ENCODE data around the gene APBB3. TPM values are rescaled to one million over a fixed set of nuclear protein-coding genes. Genes with fewer than 3 reads are reported as not detected.
A peak's percentile ranks its signal among the peaks of the same experiment; 100 is the strongest.

APBB3 gene
- total RNA-seq, 2 donors from 2014 or later = 33.8 to 38.2 TPM

- H3K27ac Mint-ChIP-seq = peak within 1 kb of the TSS; percentile 96
- H3K27me3 Mint-ChIP-seq (ENCODE audit: low read depth) = no peaks in the 10 kb centered on the region
- ATAC-seq (replicated peaks in 1 of 2) (peak; percentile 96), DNase-seq (peak; percentile 88 to 89)
- H3K36me3 Mint-ChIP-seq (ENCODE audit: insufficient read depth in 2 of 2) = peaks cover 10 to 23% of the 10 kb centered on the region in 2 donors
- H3K9me3 Mint-ChIP-seq = no peaks in the 10 kb centered on the region
- peaks cover 55% of the 10 kb centered on the region for H3K4me1 Mint-ChIP-seq (ENCODE audit: low read depth)
- H3K4me3 Mint-ChIP-seq = peak within 1 kb of the TSS; percentile 88 to 94
Observed at GRCh38 chr5:140547508-140548299, 16.7 kb downstream of the APBB3 start, which contains the start of gene EIF4EBP3. EIF4EBP3 (plus strand) TSS chr5:140547662; CDS start chr5:140547738, 76 bp downstream.

GRCh38 chr5:140546851-140547507 lies 17.4 kb downstream of the APBB3 start:
- H3K36me3 Mint-ChIP-seq (ENCODE audit: insufficient read depth in 2 of 2) = peaks cover 10 to 25% of the 10 kb centered on the region in 2 donors
- peak overlapping the region; percentile 39 for H3K27ac Mint-ChIP-seq
- peak in 1 of 2 donors; percentile 5 for ATAC-seq (replicated peaks in 1 of 2)
- H3K4me3 Mint-ChIP-seq = peak overlapping the region; percentile 88 to 94
- H3K27me3 Mint-ChIP-seq (ENCODE audit: low read depth) = no peaks in the 10 kb centered on the region
- DNase-seq = no peak
- peaks cover 49% of the 10 kb centered on the region for H3K4me1 Mint-ChIP-seq (ENCODE audit: low read depth)
- H3K9me3 Mint-ChIP-seq = no peaks in the 10 kb centered on the region

DNA sequence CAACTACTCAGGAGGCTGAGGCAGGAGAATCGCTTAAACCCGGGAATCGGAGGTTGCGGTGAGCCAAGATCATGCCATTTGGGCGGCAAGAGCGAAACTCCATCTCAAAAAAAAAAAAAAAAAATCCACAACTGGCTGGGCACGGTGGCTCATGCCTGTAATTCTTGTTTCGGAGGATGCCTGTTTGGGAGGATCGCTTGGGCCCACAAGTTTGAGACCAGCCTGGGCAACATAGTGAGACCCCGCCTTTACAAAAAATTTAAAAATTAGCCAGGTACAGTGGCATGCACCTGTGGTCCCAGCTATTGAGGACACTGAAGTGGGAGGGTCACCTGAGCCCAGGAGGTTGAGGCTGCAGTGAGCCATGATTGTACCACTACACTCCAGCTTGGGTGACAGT lies 18.8 kb downstream of the APBB3 start:
- DNase-seq (no peak), ATAC-seq (replicated peaks in 1 of 2) (no peak)
- Mint-ChIP-seq H3K4me1 (ENCODE audit: low read depth) (peaks cover 35% of the 10 kb centered on the region), H3K36me3 (ENCODE audit: insufficient read depth in 2 of 2) (peaks cover 8 to 23% of the 10 kb centered on the region in 2 donors), H3K9me3 (no peaks in the 10 kb centered on the region), H3K27me3 (ENCODE audit: low read depth) (no peaks in the 10 kb centered on the region), H3K4me3 (no peak overlapping the region), H3K27ac (no peak overlapping the region)

DNA sequence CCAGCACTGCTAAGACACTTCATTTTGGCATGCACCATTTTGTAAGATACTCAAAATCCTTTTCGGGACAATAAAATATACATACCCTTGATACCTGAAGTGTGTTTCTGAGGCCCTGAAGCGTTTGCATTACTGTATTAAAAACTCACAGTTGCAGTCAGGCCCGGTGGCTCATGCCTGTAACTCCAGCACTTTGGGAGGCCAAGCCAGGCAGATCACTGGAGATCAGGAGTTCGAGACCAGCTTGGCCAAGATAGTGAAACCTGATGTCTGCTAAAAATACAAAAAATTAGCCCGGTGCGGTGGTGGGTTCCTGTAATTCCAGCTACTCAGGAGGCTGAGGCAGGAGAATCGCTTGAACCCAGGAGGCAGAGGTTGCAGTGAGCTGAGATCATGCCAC lies 19.4 kb downstream of the APBB3 start:
- no peak overlapping the region for H3K27ac Mint-ChIP-seq
- peaks cover 8 to 18% of the 10 kb centered on the region in 2 donors for H3K36me3 Mint-ChIP-seq (ENCODE audit: insufficient read depth in 2 of 2)
- H3K9me3 Mint-ChIP-seq = no peaks in the 10 kb centered on the region

GRCh38 chr5:140542972-140543371 lies 21.4 kb downstream of the APBB3 start:
- no peaks in the 10 kb centered on the region for H3K9me3 Mint-ChIP-seq
- DNase-seq (no peak), ATAC-seq (replicated peaks in 1 of 2) (no peak)
- H3K4me1 Mint-ChIP-seq (ENCODE audit: low read depth) = peaks cover 11% of the 10 kb centered on the region
- peaks cover 8 to 17% of the 10 kb centered on the region in 2 donors for H3K36me3 Mint-ChIP-seq (ENCODE audit: insufficient read depth in 2 of 2)
- no peak overlapping the region for H3K4me3 Mint-ChIP-seq
- no peak overlapping the region for H3K27ac Mint-ChIP-seq
- H3K27me3 Mint-ChIP-seq (ENCODE audit: low read depth) = no peaks in the 10 kb centered on the region

More for the DNA sequence above, 19.4 kb downstream of the APBB3 start:
- DNase-seq = no peak
- no peak overlapping the region for H3K4me3 Mint-ChIP-seq
- no peak for ATAC-seq (replicated peaks in 1 of 2)
- peaks cover 30% of the 10 kb centered on the region for H3K4me1 Mint-ChIP-seq (ENCODE audit: low read depth)
- no peaks in the 10 kb centered on the region for H3K27me3 Mint-ChIP-seq (ENCODE audit: low read depth)

DNA sequence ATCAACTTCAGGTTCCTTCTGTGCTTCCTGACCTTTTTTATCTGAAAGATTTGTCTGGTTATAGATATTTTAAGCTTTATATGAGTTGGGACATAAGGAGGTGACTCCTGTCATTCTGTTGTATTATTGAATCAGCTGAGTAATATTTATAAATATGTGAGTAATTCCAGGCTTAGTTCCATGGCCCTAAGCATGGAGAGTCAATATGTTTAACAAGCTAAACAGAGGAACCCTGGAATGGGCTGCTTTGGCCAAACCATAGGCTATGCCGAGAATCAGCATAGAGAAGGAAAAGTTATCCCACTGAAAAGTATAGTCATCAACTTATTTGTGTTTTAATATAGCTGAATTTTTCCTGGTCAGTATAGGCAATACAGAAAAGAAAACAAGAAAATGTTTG lies 24.2 kb downstream of the APBB3 start:
- no peaks in the 10 kb centered on the region for H3K27me3 Mint-ChIP-seq (ENCODE audit: low read depth)
- H3K4me3 Mint-ChIP-seq = no peak overlapping the region
- peaks cover 9 to 23% of the 10 kb centered on the region in 2 donors for H3K36me3 Mint-ChIP-seq (ENCODE audit: insufficient read depth in 2 of 2)
- no peak for ATAC-seq (replicated peaks in 1 of 2)
- H3K4me1 Mint-ChIP-seq (ENCODE audit: low read depth) = peaks cover 2% of the 10 kb centered on the region
- peak overlapping the region; percentile 49 for H3K27ac Mint-ChIP-seq
- H3K9me3 Mint-ChIP-seq = no peaks in the 10 kb centered on the region
- no peak for DNase-seq

- ATAC-seq (replicated peaks in 1 of 2) (no peak), DNase-seq (no peak)
- Mint-ChIP-seq H3K27ac (peak overlapping the region; percentile 90), H3K9me3 (no peaks in the 10 kb centered on the region), H3K4me3 (no peak overlapping the region), H3K4me1 (ENCODE audit: low read depth) (no peaks in the 10 kb centered on the region), H3K36me3 (ENCODE audit: insufficient read depth in 2 of 2) (peaks cover 2 to 20% of the 10 kb centered on the region in 2 donors), H3K27me3 (ENCODE audit: low read depth) (no peaks in the 10 kb centered on the region)
Observed at GRCh38 chr5:140524003-140524402, 40.4 kb downstream of the APBB3 start.

GRCh38 chr5:140513124-140513523 lies 51.3 kb downstream of the APBB3 start:
- Mint-ChIP-seq H3K27ac (no peak overlapping the region), H3K36me3 (ENCODE audit: insufficient read depth in 2 of 2) (peaks cover 6 to 33% of the 10 kb centered on the region in 2 donors), H3K9me3 (no peaks in the 10 kb centered on the region), H3K27me3 (ENCODE audit: low read depth) (no peaks in the 10 kb centered on the region), H3K4me1 (ENCODE audit: low read depth) (no peaks in the 10 kb centered on the region), H3K4me3 (no peak overlapping the region)
- ATAC-seq (replicated peaks in 1 of 2) (no peak), DNase-seq (no peak)

DNA sequence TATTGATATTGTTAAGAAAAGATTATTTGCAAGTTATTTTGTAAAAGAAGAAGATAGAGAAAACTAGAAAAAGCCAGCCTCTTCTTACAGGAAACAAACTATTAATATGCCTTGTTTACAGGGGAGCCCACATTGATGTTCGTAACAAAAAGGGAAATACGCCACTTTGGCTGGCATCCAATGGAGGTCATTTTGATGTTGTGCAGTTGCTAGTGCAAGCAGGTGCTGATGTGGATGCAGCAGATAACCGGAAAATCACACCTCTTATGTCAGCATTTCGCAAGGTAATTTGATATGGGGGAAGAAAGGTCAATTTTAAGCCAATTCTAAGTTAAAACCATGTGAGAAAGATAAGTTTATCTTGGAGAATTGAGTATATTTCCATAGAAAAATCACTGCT lies 54.5 kb downstream of the APBB3 start:
- H3K4me1 Mint-ChIP-seq (ENCODE audit: low read depth) = no peaks in the 10 kb centered on the region
- H3K27ac Mint-ChIP-seq = no peak overlapping the region
- H3K9me3 Mint-ChIP-seq = no peaks in the 10 kb centered on the region
- DNase-seq = no peak
- peaks cover 5 to 30% of the 10 kb centered on the region in 2 donors for H3K36me3 Mint-ChIP-seq (ENCODE audit: insufficient read depth in 2 of 2)
- ATAC-seq (replicated peaks in 1 of 2) = no peak
- H3K27me3 Mint-ChIP-seq (ENCODE audit: low read depth) = no peaks in the 10 kb centered on the region
- no peak overlapping the region for H3K4me3 Mint-ChIP-seq

Other genes with a start within 250 kb of the APBB3 start
- gene HBEGF, start 218.0 kb downstream of the APBB3 start, total RNA-seq = 10 to 100 TPM in 1 of 2 donors, 1 to 10 TPM in 1; 9.6 to 13.6 TPM
- under 1 TPM; 0.07 to 0.56 TPM for gene SLC4A9, start 204.4 kb downstream of the APBB3 start, total RNA-seq
- gene ANKHD1, start 162.8 kb downstream of the APBB3 start, total RNA-seq = 100 to 1,000 TPM; 122 to 140 TPM
- 10 to 100 TPM; 14.4 to 16.8 TPM for gene EIF4EBP3, start 16.9 kb downstream of the APBB3 start, total RNA-seq
- 10 to 100 TPM; 50.8 to 61.1 TPM for gene SRA1, start 7.1 kb downstream of the APBB3 start, total RNA-seq
- 10 to 100 TPM; 52.7 to 69.3 TPM for gene SLC35A4, start 230 bp upstream of the APBB3 start, total RNA-seq
- under 1 TPM in 1 of 2 donors, not detected in 1; 0.41 TPM for gene CD14, start 68.6 kb upstream of the APBB3 start, total RNA-seq
- 10 to 100 TPM; 31.8 to 35.0 TPM for gene TMCO6, start 74.9 kb upstream of the APBB3 start, total RNA-seq
- gene NDUFA2, start 83.0 kb upstream of the APBB3 start, total RNA-seq = 10 to 100 TPM; 43.3 to 51.6 TPM
- gene IK, start 83.2 kb upstream of the APBB3 start, total RNA-seq = 100 to 1,000 TPM; 121 to 129 TPM
- 10 to 100 TPM; 24.3 to 30.2 TPM for gene WDR55, start 100.3 kb upstream of the APBB3 start, total RNA-seq
- gene DND1, start 109.0 kb upstream of the APBB3 start, total RNA-seq = 1 to 10 TPM; 3.7 to 4.6 TPM
- gene HARS1, start 126.8 kb upstream of the APBB3 start, total RNA-seq = 10 to 100 TPM; 78.4 to 85.1 TPM
- gene HARS2, start 126.9 kb upstream of the APBB3 start, total RNA-seq = 10 to 100 TPM; 31.2 to 31.3 TPM
- gene ZMAT2, start 135.8 kb upstream of the APBB3 start, total RNA-seq = 10 to 100 TPM; 44.9 to 53.7 TPM
- gene PCDHA1, start 221.5 kb upstream of the APBB3 start, total RNA-seq = not detected
- gene PCDHA2, start 230.3 kb upstream of the APBB3 start, total RNA-seq = not detected
- gene PCDHA3, start 236.5 kb upstream of the APBB3 start, total RNA-seq = not detected
- not detected for gene PCDHA4, start 242.5 kb upstream of the APBB3 start, total RNA-seq

Measured in activated T-cell treated with anti-CD3 and anti-CD28 coated beads, Interleukin-2, amount 50 U/mL, for 72 hours (primary cell).